Activated CD8-positive, alpha-beta memory T cell treated with anti-CD3 and anti-CD28 coated beads for 24 hours (primary cell): ENCODE measurements around the gene ADGRL2.

Experiments
- DNase-seq: peaks from one replicate; pipeline ENCODE4 v3.0.0-alpha.2; 2020

The ADGRL2 gene

GRCh38 chr1:81806432-81806770, 5.7 kb downstream of the ADGRL2 start:
- DNase-seq: no peak

GRCh38 chr1:81808760-81809159, 8.0 kb downstream of the ADGRL2 start:
- DNase-seq: no peak

DNA sequence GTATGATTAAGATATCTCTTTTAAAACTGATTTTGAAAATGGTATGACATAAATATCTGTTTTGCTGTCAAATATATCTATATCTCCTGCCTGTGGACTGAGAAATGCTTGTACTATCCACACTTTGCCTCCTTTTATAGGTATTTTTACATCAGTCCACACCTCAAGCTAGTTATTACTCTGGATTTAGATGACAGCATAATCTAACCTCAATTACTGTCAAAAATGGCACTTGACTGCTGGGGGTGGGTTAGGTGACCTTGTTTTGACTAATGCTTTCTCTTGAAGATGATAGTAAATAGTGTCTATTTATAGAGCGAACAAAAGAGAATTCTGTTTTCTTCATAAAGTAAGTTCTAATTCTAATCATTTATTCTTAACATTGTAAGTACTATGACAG, 9.1 kb downstream of the ADGRL2 start:
- no peak for DNase-seq

DNA sequence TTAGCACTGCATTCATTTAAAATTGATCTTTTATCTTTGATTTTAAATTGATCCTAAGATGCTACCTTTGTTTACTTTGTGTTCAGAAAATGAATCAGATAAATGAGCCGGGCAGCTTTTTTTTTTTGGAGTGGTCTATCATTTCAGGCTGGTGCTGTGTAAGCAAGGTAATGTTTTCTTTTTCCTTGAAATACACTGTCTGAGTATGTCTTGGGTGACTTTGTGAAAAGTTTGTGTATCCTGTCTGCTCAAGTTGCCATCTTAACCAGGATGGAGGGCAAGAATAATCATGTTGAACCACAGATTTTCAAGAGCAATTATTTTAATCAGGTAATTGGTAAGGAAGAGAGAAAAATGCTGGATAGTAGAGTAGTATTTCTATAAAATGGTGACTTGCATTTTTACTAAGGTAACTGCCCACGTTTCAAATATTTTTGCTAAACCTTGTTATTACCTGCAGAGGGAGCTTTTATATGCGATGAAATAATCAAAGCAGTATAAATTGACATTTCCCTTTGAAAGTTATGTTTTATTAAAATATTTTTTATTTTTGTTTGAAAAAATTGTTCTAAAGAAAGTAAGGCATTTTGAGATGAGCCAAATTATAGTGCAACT, 11.1 kb downstream of the ADGRL2 start:
- no peak for DNase-seq

GRCh38 chr1:81812712-81813111, 12.0 kb downstream of the ADGRL2 start:
- DNase-seq: no peak

DNA sequence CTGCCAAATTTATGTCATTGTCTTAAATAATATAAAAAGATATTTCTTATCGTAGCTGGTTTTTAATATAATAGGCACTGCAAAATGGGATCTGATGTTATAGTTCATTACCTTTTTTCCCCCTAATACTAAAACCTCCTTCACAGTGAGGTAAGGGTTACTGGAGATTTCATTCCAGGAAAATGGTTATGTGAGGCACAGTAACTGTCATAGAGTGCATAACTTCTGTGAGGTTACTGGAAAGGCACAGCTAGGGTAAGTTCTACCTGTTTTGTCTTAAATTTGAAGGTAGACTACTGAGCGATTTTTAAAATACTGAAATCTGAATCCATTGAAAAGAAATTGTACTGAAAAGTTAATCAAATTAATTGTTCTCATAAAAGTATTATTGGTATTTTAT, 13.0 kb downstream of the ADGRL2 start:
- no peak for DNase-seq

DNA sequence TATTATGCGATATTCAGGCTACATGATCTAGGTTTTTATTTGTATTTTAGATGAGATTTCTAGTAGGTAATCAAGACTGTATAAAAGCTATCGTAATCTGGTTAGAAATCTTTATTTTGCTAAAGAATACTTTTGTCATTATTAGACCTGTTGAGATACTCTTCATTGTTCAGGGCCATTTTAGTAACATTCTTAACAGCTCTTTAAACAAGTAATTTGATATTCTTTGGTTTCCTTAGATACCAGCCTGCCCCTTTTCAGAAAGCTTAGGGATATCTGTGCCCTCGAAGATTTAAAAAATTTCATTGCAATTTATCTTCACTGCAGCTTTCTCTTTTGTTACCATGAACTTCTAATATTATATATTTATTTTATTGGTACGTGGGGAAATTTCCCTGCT, 18.9 kb downstream of the ADGRL2 start:
- DNase-seq: no peak

DNA sequence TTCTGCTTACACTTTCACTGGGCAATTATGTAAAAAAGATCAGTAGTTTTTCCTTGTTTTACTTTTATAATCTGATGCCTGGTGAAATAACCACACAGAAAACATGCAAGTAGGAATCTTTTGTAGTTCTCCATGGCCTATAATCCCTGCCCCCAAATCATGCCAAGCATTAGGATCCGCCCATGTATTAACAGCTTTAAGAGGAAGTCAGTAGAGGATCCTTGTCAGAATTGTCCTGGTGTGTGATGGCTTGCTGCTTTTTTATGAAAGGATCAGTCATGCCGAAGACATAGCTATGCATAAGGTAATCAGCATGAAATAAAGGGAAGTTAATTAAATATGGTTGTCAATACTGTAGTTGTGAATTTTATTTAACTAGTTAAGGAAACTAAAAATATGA, 20.0 kb downstream of the ADGRL2 start:
- DNase-seq: no peak

GRCh38 chr1:81823082-81823481, 22.3 kb downstream of the ADGRL2 start:
- DNase-seq: no peak

- DNase-seq: no peak
Measured at GRCh38 chr1:81824759-81825158, 24.0 kb downstream of the ADGRL2 start.

DNA sequence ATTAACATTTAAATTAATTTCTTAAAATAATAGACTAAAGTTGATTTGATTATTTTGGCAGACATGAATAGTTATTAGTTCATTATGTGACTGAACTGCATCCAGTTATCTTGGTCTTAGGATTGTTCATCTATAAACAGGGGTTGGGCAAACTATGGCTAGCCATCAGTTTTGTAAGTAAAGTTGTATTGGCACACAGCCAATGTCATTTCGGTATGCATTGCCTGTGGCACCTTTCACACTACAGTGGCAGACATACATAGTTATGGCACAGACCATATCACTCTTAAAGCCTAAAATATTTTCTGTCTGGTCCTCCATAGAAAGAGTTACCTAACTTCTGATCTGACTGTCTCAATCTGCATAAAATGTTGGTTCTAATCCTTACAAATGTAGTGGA, 27.2 kb downstream of the ADGRL2 start:
- DNase-seq: no peak

- no peak for DNase-seq
Measured at GRCh38 chr1:81832573-81832972, 31.8 kb downstream of the ADGRL2 start.

GRCh38 chr1:81833722-81834121, 33.0 kb downstream of the ADGRL2 start:
- DNase-seq: no peak

DNA sequence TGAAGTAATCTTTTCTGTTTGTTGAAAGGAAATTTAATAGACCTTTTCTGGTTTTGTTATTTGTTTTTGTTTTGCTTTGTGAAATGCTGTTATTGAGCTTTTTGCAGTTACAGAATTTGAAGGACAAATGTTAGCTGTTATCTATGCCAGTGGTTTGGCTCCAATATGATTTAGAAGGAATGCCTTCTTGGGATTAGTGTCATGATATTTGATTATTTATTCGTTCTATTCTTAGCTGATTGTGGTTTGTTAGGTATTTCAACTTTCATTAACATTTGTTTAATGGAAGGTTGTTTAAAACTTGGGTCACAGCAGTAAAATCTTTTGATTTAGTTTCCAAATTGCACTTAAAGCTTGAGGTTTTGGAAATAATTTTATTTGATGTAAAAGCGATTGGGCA, 33.5 kb downstream of the ADGRL2 start:
- DNase-seq: no peak

GRCh38 chr1:81834921-81835698, 34.4 kb downstream of the ADGRL2 start:
- DNase-seq: no peak

GRCh38 chr1:81836007-81836626, 35.4 kb downstream of the ADGRL2 start:
- DNase-seq: no peak

- DNase-seq: no peak
Measured at GRCh38 chr1:81838600-81839218, 38.0 kb downstream of the ADGRL2 start.

DNA sequence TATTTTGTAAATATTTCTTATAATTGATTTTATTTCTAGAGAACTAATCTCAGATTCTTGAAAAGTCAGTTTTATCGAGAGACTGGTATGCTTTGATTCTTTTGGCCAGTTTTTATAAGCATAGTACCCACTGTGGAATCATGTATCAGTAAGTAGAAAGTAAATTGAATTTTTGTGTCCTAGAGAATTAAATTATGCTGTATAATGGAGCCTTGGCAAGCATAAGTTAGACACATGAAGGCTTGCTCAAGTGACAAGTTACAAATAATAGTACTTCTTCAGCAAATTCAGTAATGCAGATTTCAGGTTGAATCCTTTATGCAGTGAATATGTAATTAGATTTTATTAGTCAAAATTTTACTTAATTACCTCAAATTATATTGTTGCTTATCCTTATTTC, 40.1 kb downstream of the ADGRL2 start:
- no peak for DNase-seq

DNA sequence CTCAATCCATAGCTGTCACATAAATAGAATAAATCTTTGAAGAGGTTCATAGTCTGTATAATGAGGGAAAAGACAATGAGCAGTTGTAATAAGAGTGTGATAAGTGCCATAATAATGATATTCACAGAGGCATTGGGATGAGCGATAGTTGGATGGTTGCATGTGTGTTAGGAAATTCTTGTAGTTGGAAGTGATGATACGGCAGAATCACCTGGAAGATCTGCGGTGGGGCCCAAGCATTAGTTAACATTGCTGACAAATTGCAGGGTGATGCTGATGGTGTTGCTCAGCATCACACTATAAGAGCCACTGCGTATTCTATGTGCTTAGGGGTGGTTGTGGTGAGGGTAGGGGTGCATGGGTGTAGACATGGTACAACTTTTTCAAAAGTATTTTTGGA, 41.1 kb downstream of the ADGRL2 start:
- no peak for DNase-seq

GRCh38 chr1:81844477-81844876, 43.7 kb downstream of the ADGRL2 start:
- no peak for DNase-seq

GRCh38 chr1:81846630-81847029, 45.9 kb downstream of the ADGRL2 start:
- DNase-seq: no peak

DNA sequence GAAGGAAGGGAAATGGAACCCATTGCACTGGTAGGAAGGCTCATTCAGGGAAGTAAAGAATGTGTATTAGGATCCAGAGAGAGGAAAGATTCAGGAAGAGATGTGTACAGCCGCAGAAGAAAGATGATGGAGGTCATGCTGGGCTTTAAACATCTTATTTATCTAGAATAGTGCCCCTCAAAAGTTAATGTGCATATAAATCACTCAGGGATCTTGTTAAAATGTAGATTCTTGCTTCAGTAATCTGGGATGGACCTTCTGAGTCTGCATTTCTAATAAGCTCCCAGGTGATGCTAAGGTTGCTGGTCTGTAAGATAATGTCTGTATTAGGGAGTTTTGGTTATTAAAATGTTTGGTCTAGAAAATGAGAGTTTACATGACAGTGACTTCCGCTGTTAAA, 46.3 kb downstream of the ADGRL2 start:
- DNase-seq: no peak

DNA sequence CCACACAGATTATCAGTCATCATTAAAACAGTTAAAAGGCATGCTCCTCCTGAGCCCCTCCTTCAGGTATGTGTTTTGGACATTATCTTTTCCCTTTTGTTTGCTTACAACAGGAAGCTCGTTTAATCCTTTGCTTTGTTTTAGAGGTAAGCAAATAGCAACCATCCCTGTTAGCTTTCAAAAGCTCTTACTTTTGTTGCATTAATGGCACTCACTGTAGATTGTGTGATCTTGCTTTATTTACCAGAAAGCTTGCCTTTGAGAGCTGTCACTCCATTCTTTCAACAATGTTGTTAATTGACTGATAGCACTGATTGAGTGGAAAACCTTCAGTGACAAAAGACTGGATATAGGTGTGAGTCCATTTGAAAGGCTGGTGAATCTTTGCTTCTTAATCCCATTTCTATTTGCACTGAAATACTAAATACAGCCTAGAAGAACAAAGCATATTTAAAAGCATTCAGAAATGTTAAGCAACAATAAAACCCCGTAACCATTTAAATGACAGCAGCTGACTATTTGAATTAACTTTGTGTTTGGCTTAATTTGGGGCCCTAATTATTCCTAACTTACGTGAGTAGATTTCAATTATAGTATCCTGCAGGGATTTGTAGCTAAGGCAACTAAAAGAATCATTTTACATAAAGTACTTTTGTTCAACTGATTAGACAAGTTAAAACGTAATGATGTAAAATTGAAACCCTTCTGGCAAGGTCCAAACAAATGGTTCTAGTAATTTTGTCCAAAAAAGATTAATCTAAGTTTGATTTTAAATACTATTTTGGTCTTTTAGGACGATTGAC, 48.3 kb downstream of the ADGRL2 start:
- no peak for DNase-seq
